Sigmoid colon (tissue), 7 donors: Measurements from ENCODE around the gene SLC25A34. TPM values are rescaled to one million over a fixed set of nuclear protein-coding genes. Genes with fewer than 3 reads are reported as not detected.

Experiments
- DNase-seq: peaks from one replicate; pipeline ENCODE4 v3.0.0-alpha.2; 2019
- H3K27ac ChIP-seq, 4 donors: fragments of 200-600 bp; sonication (generic); one replicate each; pipeline ENCODE4 v1.5.1; 2016 to 2019; ENCODE audit warnings: mild to moderate bottlenecking in 1 of 4
- H3K27me3 ChIP-seq, 3 donors: fragments of 200-600 bp; sonication (generic); one replicate each; pipeline ENCODE4 v1.5.1; 2019; ENCODE audit warnings: mild to moderate bottlenecking in 1 of 3
- H3K36me3 ChIP-seq, 4 donors: fragments of 200-600 bp; sonication (generic); one replicate each; pipeline ENCODE4 v1.5.1; 2016 to 2019
- H3K4me1 ChIP-seq, 4 donors: fragments of 200-600 bp; sonication (generic); one replicate each; pipeline ENCODE4 v1.5.1; 2017 to 2019
- H3K4me3 ChIP-seq, 4 donors: fragments of 200-600 bp; sonication (generic); one replicate each; pipeline ENCODE4 v1.5.1; 2017 to 2019; ENCODE audit warnings: mild to moderate bottlenecking in 2 of 4, moderate library complexity in 1 of 4
- H3K9me3 ChIP-seq, 4 donors: fragments of 200-600 bp in 3 of 4; sonication (generic) in 3 of 4; one replicate each; pipeline versions ENCODE4 v1.5.1 to v1.6.1; 2013 to 2019
- EP300 ChIP-seq, 4 donors: sonication (generic); formaldehyde crosslinking; IDR thresholded peaks; one replicate each; pipeline ENCODE4 v1.6.1; 2017; ENCODE audit warnings: antibody characterized with exemption in 4 of 4
- POLR2A ChIP-seq, 2 donors: fragments of 450-650 bp; IDR thresholded peaks; one replicate each; pipeline ENCODE4 v1.6.1; 2016; ENCODE audit warnings: antibody characterized with exemption in 2 of 2, mild to moderate bottlenecking in 2 of 2, moderate library complexity in 2 of 2
- POLR2AphosphoS5 ChIP-seq, 4 donors: sonication (generic); formaldehyde crosslinking; IDR thresholded peaks; one replicate each; pipeline ENCODE4 v1.6.1; 2017; ENCODE audit warnings: antibody characterized with exemption in 4 of 4
- WGBS, 2 donors: extraction: QIAGEN DNeasy Blood & Tissue Kit; methylation state at CpG; one replicate each; pipeline ENCODE4 v1.1.7; 2013; 5-methylcytosine and 5-hydroxymethylcytosine counted together
- intact Hi-C: fragments of 100-400 bp; cut with DNase I; formaldehyde crosslinking; loops from one replicate; pipeline ENCODE4 v1.15.1; 2023
- polyA plus RNA-seq, 3 donors: library from polyadenylated mRNA; stranded (reverse); fragments of 200-250 nt; gene quantifications; one replicate each; pipeline ENCODE4 v1.2.3, GENCODE V29; 2013
- total RNA-seq, 4 donors: library from RNA; depleted of rRNA; stranded (reverse); fragments of >200 nt; gene quantifications; one replicate each; pipeline ENCODE4 v1.1.0, GENCODE V29; 2016
- TF ChIP-seq, protein P1 (sequence below), 4 experiments: fragments of 450-650 bp in 3 of 4; fragments of 200-600 bp in 1 of 4; IDR thresholded peaks; one replicate each; pipeline ENCODE4 v1.5.1; 2016 to 2019; ENCODE audit warnings: antibody characterized with exemption in 4 of 4, mild to moderate bottlenecking in 3 of 4, moderate library complexity in 2 of 4
- donor health status: healthy with polysubstance abuse.
- donor health status: Bipolar disorder and iron deficiency.
- donor health status: healthy.

The SLC25A34 gene
- total and polyA plus RNA-seq, 7 donors = 0.36 to 16.0 (median 1.8) TPM

DNA sequence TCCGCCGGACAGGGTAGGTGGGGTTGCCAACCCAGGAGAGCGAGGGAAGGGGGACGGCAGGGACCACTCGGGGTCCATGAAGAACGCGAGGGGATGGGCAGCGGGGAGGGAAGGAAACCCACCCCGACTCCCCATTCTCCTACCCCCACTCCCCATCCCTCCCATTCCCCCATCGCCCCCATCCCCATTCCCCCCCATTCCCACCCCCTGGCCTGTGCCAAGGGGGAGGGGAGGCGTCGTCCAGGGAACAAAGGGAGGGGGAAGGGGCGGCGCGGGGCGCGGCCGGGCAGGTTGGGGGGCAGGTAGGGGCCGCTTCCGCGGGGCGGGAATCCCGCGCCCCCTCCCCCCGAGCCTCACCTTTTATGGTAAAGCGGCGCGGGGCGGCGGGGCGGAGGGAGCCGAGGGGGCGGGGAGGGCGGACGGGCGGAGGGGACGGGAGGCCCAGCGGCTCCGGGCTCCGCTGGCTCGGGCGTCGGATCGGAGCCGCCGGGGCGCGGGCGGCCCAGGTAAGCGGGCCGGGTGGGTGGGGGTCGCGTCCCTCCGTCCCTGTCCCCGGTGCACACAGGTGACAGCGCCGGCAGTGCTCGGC, 22.4 kb downstream of the SLC25A34 start, which contains the start of gene FBLIM1:
FBLIM1 (plus strand) TSS at position 453 of the 589 bp plus-strand sequence. CDS start 6,189 bp downstream, outside the sequence.
- Histone ChIP-seq H3K27ac (peak within 1 kb of the TSS; percentile 79 to 84 (median 81)), H3K36me3 (no peaks in the 10 kb centered on the region), H3K4me3 (peak within 1 kb of the TSS; percentile 79 to 94 (median 88)), H3K9me3 (no peaks in the 10 kb centered on the region), H3K27me3 (peaks cover 0 to 13% (median 2%) of the 10 kb centered on the region in 3 donors), H3K4me1 (peaks cover 0 to 48% (median 43%) of the 10 kb centered on the region in 4 donors)
- TF ChIP-seq, protein P1, sequence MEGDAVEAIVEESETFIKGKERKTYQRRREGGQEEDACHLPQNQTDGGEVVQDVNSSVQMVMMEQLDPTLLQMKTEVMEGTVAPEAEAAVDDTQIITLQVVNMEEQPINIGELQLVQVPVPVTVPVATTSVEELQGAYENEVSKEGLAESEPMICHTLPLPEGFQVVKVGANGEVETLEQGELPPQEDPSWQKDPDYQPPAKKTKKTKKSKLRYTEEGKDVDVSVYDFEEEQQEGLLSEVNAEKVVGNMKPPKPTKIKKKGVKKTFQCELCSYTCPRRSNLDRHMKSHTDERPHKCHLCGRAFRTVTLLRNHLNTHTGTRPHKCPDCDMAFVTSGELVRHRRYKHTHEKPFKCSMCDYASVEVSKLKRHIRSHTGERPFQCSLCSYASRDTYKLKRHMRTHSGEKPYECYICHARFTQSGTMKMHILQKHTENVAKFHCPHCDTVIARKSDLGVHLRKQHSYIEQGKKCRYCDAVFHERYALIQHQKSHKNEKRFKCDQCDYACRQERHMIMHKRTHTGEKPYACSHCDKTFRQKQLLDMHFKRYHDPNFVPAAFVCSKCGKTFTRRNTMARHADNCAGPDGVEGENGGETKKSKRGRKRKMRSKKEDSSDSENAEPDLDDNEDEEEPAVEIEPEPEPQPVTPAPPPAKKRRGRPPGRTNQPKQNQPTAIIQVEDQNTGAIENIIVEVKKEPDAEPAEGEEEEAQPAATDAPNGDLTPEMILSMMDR (IDR thresholded peaks at IDR 0.05) = no peak
- TF ChIP-seq POLR2AphosphoS5 (IDR thresholded peaks at IDR 0.05) = no peak
- no peak for TF ChIP-seq POLR2A (IDR thresholded peaks at IDR 0.05)
- TF ChIP-seq EP300 (IDR thresholded peaks at IDR 0.05) = no peak
- peak; percentile 74 for DNase-seq
- intact Hi-C loops = loop anchor here (2.0 kb wide), 1 partner anchor 74 kb away; the partner anchor contains the start of gene PLEKHM2
- 3% methylated on average over 58 of the region's 58 CpGs for WGBS, 2 donors

DNA sequence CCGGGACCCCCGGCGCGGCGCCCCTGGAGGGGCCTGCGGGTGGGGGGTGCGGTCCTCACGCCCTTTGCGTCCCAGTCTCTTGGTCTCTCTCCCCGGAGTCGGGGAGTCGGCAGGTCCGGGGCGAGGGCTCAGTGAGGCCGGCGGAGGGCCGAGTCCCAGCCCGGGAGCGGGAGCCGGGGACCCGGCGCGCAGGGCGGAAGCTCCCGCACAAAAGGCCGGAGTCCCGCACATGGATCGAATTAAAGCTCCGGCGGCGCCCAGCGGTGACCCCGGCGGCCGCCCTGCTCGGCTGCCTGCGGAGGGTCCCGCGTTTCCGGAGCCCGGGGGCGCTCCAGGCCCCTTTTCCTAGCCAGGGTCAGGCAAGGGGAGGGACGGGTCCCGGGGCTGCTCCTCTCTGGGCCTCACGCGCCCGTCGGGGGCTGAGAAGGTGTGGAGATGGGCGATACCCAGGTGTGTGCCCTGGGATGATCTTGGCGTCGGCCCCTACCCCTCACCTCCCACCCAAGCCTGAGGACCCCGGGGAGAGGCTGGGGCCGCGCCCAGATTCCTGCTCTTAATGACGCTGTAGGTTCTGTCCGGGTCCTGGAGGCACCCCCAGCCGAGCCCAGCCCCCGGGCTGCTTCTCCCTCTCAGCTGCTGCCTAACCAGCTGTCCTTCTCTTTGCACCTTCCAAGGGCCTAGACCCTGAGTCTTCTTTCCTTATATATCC, 23.0 kb downstream of the SLC25A34 start:
- intact Hi-C loops = loop anchor here (2.0 kb wide), 1 partner anchor 74 kb away; the partner anchor contains the start of gene PLEKHM2
- Histone ChIP-seq H3K4me1 (peaks cover 0 to 51% (median 43%) of the 10 kb centered on the region in 4 donors), H3K27ac (peak overlapping the region; percentile 79 to 84 (median 81)), H3K36me3 (no peaks in the 10 kb centered on the region), H3K9me3 (no peaks in the 10 kb centered on the region), H3K27me3 (peaks cover 0 to 13% (median 2%) of the 10 kb centered on the region in 3 donors), H3K4me3 (peak overlapping the region; percentile 79 to 94 (median 88))
- TF ChIP-seq EP300 (IDR thresholded peaks at IDR 0.05) (no peak), POLR2AphosphoS5 (IDR thresholded peaks at IDR 0.05) (no peak), POLR2A (IDR thresholded peaks at IDR 0.05) (no peak)
- TF ChIP-seq, protein P1 (IDR thresholded peaks at IDR 0.05) = no peak
- no peak for DNase-seq
- 5 to 8% methylated on average over 58 of the region's 58 CpGs for WGBS, 2 donors

- Histone ChIP-seq H3K9me3 (no peaks in the 10 kb centered on the region), H3K36me3 (peaks cover 0 to 12% (median 3%) of the 10 kb centered on the region in 4 donors), H3K27ac (peak overlapping the region; percentile 79 to 84 (median 81)), H3K27me3 (peaks cover 0 to 13% (median 2%) of the 10 kb centered on the region in 3 donors), H3K4me3 (peak overlapping the region in 3 of 4 donors; percentile 19 to 91 (median 84)), H3K4me1 (peaks cover 0 to 54% (median 46%) of the 10 kb centered on the region in 4 donors)
- TF ChIP-seq POLR2A (IDR thresholded peaks at IDR 0.05) (no peak), POLR2AphosphoS5 (IDR thresholded peaks at IDR 0.05) (no peak), EP300 (IDR thresholded peaks at IDR 0.05) (no peak)
- TF ChIP-seq, protein P1 (IDR thresholded peaks at IDR 0.05) = no peak
- peak; percentile 82 for DNase-seq
- WGBS, 2 donors = 58 to 77% methylated on average over 12 of the region's 12 CpGs
- intact Hi-C loops = loop anchor here (5.0 kb wide), 1 partner anchor 158 kb away; no protein-coding TSS in a partner anchor
These were observed 24.6 kb downstream of the SLC25A34 start for GRCh38 chr1:15760520-15761211.

DNA sequence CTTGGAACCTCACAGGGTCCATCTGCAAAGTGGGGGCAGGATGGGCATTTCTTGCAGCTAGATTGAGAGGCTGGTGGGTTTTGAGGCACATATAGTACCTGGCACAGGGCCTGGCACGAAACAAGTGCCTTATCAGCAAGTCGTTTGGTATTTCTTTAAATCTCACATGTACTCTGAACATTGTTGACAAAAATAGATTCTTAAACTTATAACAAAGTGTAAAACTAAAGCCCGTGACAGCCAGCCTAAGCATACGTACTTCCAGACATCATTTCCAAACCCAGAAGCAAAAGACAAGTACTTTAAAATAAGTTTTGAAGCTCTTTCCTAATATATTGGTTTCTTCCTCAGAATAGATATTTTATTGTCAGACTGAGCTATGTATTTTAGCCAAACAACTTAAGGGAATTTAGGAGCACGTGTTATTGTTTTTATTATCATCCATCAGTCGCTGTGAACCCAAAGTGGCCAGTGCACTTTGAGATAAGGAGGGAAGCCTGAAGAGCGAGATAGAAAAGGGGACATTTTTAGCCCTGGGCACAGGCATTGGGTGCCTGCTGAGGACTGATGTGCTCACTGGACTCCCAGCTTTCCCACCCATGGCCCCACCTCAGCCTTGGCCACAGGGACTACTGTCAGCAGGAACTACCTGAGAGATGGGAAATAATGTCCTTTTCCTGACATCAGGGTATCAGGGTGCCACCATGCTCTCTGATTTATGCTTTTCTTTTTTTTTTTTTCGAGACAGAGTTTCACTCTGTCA, 25.5 kb downstream of the SLC25A34 start:
- H3K27me3 ChIP-seq = peaks cover 0 to 13% (median 2%) of the 10 kb centered on the region in 3 donors
- intact Hi-C loops = loop anchor here (5.0 kb wide), 1 partner anchor 159 kb away; no protein-coding TSS in a partner anchor
- WGBS, 2 donors = 59 to 64% methylated on average over 8 of the region's 8 CpGs
- H3K9me3 ChIP-seq = no peaks in the 10 kb centered on the region
- DNase-seq = no peak
- TF ChIP-seq, protein P1 (IDR thresholded peaks at IDR 0.05) = no peak
- TF ChIP-seq POLR2A (IDR thresholded peaks at IDR 0.05) (no peak), POLR2AphosphoS5 (IDR thresholded peaks at IDR 0.05) (no peak), EP300 (IDR thresholded peaks at IDR 0.05) (no peak)
- H3K36me3 ChIP-seq = peaks cover 0 to 20% (median 5%) of the 10 kb centered on the region in 4 donors
- H3K4me1 ChIP-seq = peaks cover 0 to 54% (median 44%) of the 10 kb centered on the region in 4 donors
- H3K4me3 ChIP-seq = peak overlapping the region in 2 of 4 donors; percentile 84 to 91
- H3K27ac ChIP-seq = peak overlapping the region; percentile 63 to 84 (median 80)
